MM.1S (cell line): ENCODE results near the gene CREG1.
"Not testable (repeated sequence)": the region's sequence is repeated elsewhere in the genome, so short reads cannot be mapped to it uniquely, and the experiment has no call there.

Source experiments
- DNase-seq: peaks from one replicate; pipeline ENCODE4 v3.0.0-alpha.2; 2015
- H2AFZ ChIP-seq: fragments of 300-600 bp; sonication (generic); 2 replicates; pipeline ENCODE4 v1.6.0; 2016; ENCODE audit warnings: antibody characterized with exemption, low read length
- H3F3A ChIP-seq: fragments of 300-600 bp; sonication (generic); 2 replicates; pipeline ENCODE4 v1.6.1; 2016; ENCODE audit warnings: mild to moderate bottlenecking, antibody characterized with exemption, low read length, moderate library complexity, mixed read lengths; ENCODE audit not compliant: insufficient read depth
- H3K27ac ChIP-seq: fragments of 300-600 bp; sonication (generic); 2 replicates; pipeline ENCODE4 v1.5.1; 2016; ENCODE audit warnings: mild to moderate bottlenecking, low read length
- H3K27me3 ChIP-seq: fragments of 300-600 bp; sonication (generic); replicated peaks from 2 replicates; pipeline ENCODE4 v1.6.0; 2016; ENCODE audit warnings: low read length; ENCODE audit not compliant: insufficient read depth
- H3K36me3 ChIP-seq: fragments of 300-600 bp; sonication (generic); replicated peaks from 2 replicates; pipeline ENCODE4 v1.6.1; 2016; ENCODE audit warnings: mild to moderate bottlenecking, low read length, mixed read lengths; ENCODE audit not compliant: insufficient read depth
- H3K4me1 ChIP-seq: fragments of 300-600 bp; sonication (generic); 2 replicates; pipeline ENCODE4 v1.6.1; 2016; ENCODE audit warnings: low read length, mixed read lengths
- H3K4me2 ChIP-seq: fragments of 300-600 bp; sonication (generic); 2 replicates; pipeline ENCODE4 v1.6.0; 2016; ENCODE audit warnings: low read depth, low read length
- H3K4me3 ChIP-seq: fragments of 300-600 bp; sonication (generic); 2 replicates; pipeline ENCODE4 v1.5.1; 2016; ENCODE audit warnings: low read length, mixed read lengths
- H3K79me2 ChIP-seq: fragments of 300-600 bp; sonication (generic); 2 replicates; pipeline ENCODE4 v1.6.1; 2016; ENCODE audit warnings: mixed run types, low read length, mixed read lengths
- H3K9ac ChIP-seq: fragments of 300-600 bp; sonication (generic); 2 replicates; pipeline ENCODE4 v1.6.1; 2016; ENCODE audit warnings: low read length, mixed read lengths
- H3K9me2 ChIP-seq: fragments of 300-600 bp; sonication (generic); replicated peaks from 2 replicates; pipeline ENCODE4 v1.6.1; 2016; ENCODE audit warnings: mild to moderate bottlenecking, low read length, mixed read lengths; ENCODE audit not compliant: insufficient read depth
- H3K9me3 ChIP-seq: fragments of 300-600 bp; sonication (generic); replicated peaks from 2 replicates; pipeline ENCODE4 v1.6.1; 2016; ENCODE audit warnings: mild to moderate bottlenecking, low read length, mixed read lengths; ENCODE audit not compliant: insufficient read depth
- H4K20me1 ChIP-seq: fragments of 300-600 bp; sonication (generic); 2 replicates; pipeline ENCODE4 v1.6.1; 2016; ENCODE audit warnings: mild to moderate bottlenecking, low read length, moderate library complexity, mixed read lengths; ENCODE audit not compliant: insufficient read depth
- EZH2 ChIP-seq: fragments of 300-600 bp; sonication (generic); optimal IDR thresholded peaks from 2 replicates; pipeline ENCODE3; 2017; ENCODE audit warnings: low read depth, mild to moderate bottlenecking, antibody characterized with exemption, low read length, mixed read lengths
- EZH2phosphoT487 ChIP-seq: fragments of 300-600 bp; sonication (generic); IDR thresholded peaks from 2 replicates; pipeline ENCODE4 v1.6.1; 2018; ENCODE audit warnings: antibody characterized with exemption, low read length
- TF ChIP-seq, protein P1 (sequence below): fragments of 300-600 bp; sonication (generic); IDR thresholded peaks from 2 replicates; pipeline ENCODE4 v1.5.1; 2016; ENCODE audit warnings: antibody characterized with exemption, low read length, mixed read lengths

CREG1 gene

DNA sequence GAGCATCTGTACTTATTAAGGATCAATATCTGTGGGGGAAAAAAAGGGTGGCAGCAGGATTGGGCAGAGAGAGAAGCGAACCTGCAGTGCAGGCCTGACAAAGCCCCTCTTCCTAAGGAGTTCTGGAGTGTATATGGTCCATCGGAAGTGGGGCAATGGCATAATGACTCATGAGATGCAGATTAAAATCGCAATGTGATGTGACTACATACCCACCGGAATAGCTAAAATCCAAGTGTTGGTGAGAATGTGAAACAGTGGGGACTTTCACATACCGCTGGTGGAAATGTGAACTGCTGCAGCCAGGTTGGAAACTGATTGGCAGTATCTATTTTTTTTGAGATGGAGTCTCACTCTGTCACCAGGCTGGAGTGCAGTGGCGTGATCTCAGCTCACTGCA is 8.2 kb upstream of the CREG1 start:
- Histone ChIP-seq H3K9ac (no peak overlapping the region), H3K9me2 (no peaks in the 10 kb centered on the region), H4K20me1 (no peaks in the 10 kb centered on the region), H3K36me3 (no peaks in the 10 kb centered on the region), H2AFZ (no peak overlapping the region), H3K27me3 (no peaks in the 10 kb centered on the region), H3K27ac (no peak overlapping the region), H3K79me2 (no peaks in the 10 kb centered on the region), H3F3A (peaks cover 11% of the 10 kb centered on the region), H3K4me1 (peaks cover 34% of the 10 kb centered on the region), H3K4me3 (no peak overlapping the region), H3K4me2 (no peak overlapping the region), H3K9me3 (no peaks in the 10 kb centered on the region)
- no peak for TF ChIP-seq EZH2phosphoT487
- TF ChIP-seq EZH2: no peak
- TF ChIP-seq, protein P1, sequence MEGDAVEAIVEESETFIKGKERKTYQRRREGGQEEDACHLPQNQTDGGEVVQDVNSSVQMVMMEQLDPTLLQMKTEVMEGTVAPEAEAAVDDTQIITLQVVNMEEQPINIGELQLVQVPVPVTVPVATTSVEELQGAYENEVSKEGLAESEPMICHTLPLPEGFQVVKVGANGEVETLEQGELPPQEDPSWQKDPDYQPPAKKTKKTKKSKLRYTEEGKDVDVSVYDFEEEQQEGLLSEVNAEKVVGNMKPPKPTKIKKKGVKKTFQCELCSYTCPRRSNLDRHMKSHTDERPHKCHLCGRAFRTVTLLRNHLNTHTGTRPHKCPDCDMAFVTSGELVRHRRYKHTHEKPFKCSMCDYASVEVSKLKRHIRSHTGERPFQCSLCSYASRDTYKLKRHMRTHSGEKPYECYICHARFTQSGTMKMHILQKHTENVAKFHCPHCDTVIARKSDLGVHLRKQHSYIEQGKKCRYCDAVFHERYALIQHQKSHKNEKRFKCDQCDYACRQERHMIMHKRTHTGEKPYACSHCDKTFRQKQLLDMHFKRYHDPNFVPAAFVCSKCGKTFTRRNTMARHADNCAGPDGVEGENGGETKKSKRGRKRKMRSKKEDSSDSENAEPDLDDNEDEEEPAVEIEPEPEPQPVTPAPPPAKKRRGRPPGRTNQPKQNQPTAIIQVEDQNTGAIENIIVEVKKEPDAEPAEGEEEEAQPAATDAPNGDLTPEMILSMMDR: no peak
- DNase-seq: no peak

DNA sequence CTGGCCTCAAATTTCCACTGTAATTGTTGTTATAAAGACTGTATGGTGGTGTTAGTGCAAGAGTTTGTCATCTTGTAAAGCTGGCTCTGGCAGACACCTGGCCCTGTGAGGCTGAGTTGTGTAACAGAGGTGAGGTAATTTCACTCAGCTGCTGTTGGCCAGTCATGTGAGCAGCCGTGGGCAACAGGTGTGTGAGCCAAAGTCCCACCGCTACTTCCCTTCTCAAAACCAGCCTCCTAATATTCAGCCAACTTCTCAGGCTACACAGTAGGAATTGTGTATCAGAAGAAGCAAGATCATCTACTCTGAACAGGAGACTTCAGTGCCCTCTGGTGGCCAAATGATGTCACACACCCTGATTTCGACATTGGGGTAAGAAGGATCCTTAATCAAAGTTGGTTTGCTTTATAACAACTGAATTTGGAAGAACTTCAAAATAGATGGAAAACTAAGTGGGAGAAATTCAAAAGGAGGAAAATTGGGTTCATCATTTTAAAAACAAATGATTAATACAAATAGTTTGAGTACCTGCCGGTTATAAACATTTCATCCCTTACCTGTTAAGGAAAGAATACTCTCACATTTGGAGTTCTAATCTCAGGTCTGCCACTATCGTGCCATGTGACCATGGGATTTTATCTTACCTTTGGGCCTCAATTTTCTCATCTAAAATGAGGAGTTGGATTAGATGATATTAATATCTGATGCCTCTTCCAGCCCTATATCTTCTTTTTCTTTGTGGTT is 2.6 kb upstream of the CREG1 start:
- H4K20me1 ChIP-seq: no peaks in the 10 kb centered on the region
- H3K9me3 ChIP-seq: no peaks in the 10 kb centered on the region
- no peak overlapping the region for H3K4me3 ChIP-seq
- H3K9ac ChIP-seq: no peak overlapping the region
- peaks cover 23% of the 10 kb centered on the region for H3K4me1 ChIP-seq
- H3K27me3 ChIP-seq: no peaks in the 10 kb centered on the region
- peak overlapping the region; percentile 1; the same call in 1 of the 2 replicates for H3K27ac ChIP-seq
- H3K9me2 ChIP-seq: no peaks in the 10 kb centered on the region
- H2AFZ ChIP-seq: peak overlapping the region; percentile 2
- H3F3A ChIP-seq: peaks cover 7% of the 10 kb centered on the region; the same call in 1 of the 2 replicates
- H3K36me3 ChIP-seq: no peaks in the 10 kb centered on the region
- TF ChIP-seq, protein P1: peak; percentile 98
- TF ChIP-seq EZH2phosphoT487: no peak
- peak; percentile 94 for DNase-seq
- H3K4me2 ChIP-seq: peak overlapping the region; percentile 3; the same call in 1 of the 2 replicates
- peaks cover 20% of the 10 kb centered on the region for H3K79me2 ChIP-seq

DNA sequence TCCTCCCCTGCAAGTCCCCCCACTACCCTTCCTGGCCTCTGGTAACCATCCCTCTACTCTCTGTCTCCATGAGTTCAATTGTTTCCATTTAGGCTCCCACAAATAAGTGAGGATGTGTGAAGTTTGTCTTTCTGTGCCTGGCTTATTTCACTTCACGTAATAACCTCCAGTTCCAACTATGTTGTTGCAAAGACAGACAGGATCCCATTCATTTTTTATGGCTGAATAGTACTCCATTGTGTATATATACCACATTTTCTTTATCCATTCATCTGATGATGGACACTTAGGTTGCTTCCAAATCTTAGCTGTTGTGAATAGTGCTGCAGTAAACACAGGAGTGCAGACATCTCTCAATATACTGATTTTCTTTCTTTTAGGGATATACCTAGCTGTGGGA is 1.5 kb upstream of the CREG1 start:
- H3K27me3 ChIP-seq, H2AFZ ChIP-seq, H3F3A ChIP-seq, H3K4me3 ChIP-seq, H3K36me3 ChIP-seq, H3K4me2 ChIP-seq, H3K9me2 ChIP-seq, H4K20me1 ChIP-seq, H3K9me3 ChIP-seq, H3K27ac ChIP-seq, DNase-seq, H3K9ac ChIP-seq: not testable (repeated sequence)
- Histone ChIP-seq H3K79me2 (peaks cover 31% of the 10 kb centered on the region), H3K4me1 (peaks cover 30% of the 10 kb centered on the region)

DNA sequence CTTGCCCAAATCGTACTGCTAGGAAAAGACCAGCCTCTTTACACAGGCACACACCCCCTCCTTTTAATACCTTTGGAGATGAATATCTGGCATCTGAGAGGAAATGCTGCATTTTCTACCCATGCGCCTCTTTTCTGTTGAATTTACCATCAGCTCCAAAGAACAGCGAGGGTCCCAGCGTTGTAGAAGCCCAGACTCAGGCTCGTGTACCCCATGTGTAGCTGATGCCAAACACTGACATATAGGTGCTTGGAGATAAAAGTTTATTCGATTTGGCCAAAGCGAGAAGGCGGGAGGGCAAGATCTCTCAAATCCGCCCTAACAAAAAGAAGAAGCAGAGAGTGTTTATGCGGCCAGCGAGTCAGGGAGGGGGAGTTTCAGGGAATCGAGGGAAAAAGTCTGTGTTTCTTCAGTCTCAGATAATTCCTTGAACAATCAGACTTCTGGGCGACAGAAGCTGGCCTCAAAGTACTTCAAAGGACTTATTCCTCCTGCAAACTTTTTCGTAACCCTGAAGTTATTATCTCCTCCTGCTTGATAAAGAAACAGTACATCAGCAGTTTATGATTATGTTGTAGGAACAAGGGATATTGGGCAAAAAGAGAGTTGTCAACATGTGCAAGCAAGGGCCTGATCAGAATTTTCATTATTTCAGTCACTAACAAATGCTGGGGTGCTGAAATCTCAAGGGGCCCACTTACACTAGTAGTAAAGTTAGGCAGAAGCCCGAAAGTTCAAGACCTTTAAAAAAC is 642 bp upstream of the CREG1 start:
- Histone ChIP-seq H3K79me2 (peaks cover 37% of the 10 kb centered on the region), H3K27ac (no peak overlapping the region), H3K4me2 (peak overlapping the region; percentile 90), H3K4me3 (peak overlapping the region; percentile 84), H2AFZ (peak overlapping the region; percentile 81), H3K36me3 (no peaks in the 10 kb centered on the region), H3K9me2 (no peaks in the 10 kb centered on the region), H4K20me1 (no peaks in the 10 kb centered on the region), H3K27me3 (no peaks in the 10 kb centered on the region), H3K9me3 (no peaks in the 10 kb centered on the region), H3K4me1 (peaks cover 30% of the 10 kb centered on the region), H3F3A (peaks cover 7% of the 10 kb centered on the region; the same call in 1 of the 2 replicates), H3K9ac (peak overlapping the region; percentile 56; the same call in 1 of the 2 replicates)
- TF ChIP-seq, protein P1: no peak
- TF ChIP-seq EZH2 (no peak), EZH2phosphoT487 (no peak)
- DNase-seq: no peak
